HEK293T (cell line): ENCODE results near the gene TMEM131L.

Experiments used
- ARNT ChIP-seq: fragments of 450-650 bp; IDR thresholded peaks from 2 replicates; pipeline ENCODE4 v1.6.1; 2017; ENCODE audit warnings: mild to moderate bottlenecking
- BHLHE40 ChIP-seq: fragments of 450-650 bp; IDR thresholded peaks from 2 replicates; pipeline ENCODE4 v1.6.1; 2016; ENCODE audit warnings: mild to moderate bottlenecking, moderate library complexity, borderline replicate concordance
- CTBP1 ChIP-seq: fragments of 450-650 bp; IDR thresholded peaks from 2 replicates; pipeline ENCODE4 v1.6.1; 2016; ENCODE audit warnings: borderline replicate concordance
- FOXA1 ChIP-seq: fragments of 450-650 bp; IDR thresholded peaks from 2 replicates; pipeline ENCODE4 v1.6.1; 2016; ENCODE audit warnings: mild to moderate bottlenecking
- FOXK2 ChIP-seq: fragments of 450-650 bp; IDR thresholded peaks from 2 replicates; pipeline ENCODE4 v1.6.1; 2016; ENCODE audit warnings: mild to moderate bottlenecking
- FOXM1 ChIP-seq: fragments of 450-650 bp; IDR thresholded peaks from 2 replicates; pipeline ENCODE4 v1.6.1; 2017; ENCODE audit warnings: mild to moderate bottlenecking, borderline replicate concordance
- HDGF ChIP-seq: fragments of 450-650 bp; IDR thresholded peaks from 2 replicates; pipeline ENCODE4 v1.6.1; 2017; ENCODE audit warnings: antibody characterized with exemption, borderline replicate concordance
- LEF1 ChIP-seq: fragments of 450-650 bp; IDR thresholded peaks from 2 replicates; pipeline ENCODE4 v1.6.1; 2017; ENCODE audit warnings: mild to moderate bottlenecking, borderline replicate concordance
- SP1 ChIP-seq: fragments of 450-650 bp; IDR thresholded peaks from 2 replicates; pipeline ENCODE4 v1.6.1; 2017
- SUZ12 ChIP-seq: fragments of 450-650 bp; IDR thresholded peaks from 2 replicates; pipeline ENCODE4 v1.6.1; 2016; ENCODE audit warnings: mild to moderate bottlenecking
- TARDBP ChIP-seq: fragments of 450-650 bp; IDR thresholded peaks from 2 replicates; pipeline ENCODE4 v1.6.1; 2016

DNA sequence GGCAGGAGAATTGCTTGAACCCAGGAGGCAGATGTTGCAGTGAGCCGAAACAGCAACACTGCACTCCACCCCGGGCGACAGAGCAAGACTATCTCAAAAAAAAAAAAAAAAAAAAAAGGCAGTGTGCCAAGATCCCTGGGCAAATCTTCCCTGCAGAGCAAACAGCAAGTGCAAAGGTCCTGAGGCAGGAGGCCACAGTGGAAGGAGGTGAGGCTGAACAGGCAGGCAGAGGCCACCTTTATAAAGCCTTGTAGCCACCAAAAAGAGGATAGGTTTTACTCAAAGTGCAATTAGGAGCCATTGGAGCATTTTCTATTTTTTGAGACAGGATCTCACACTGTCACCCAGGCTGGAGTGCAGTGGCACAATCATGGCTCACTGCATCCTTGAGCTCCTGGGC, 172.8 kb downstream of the TMEM131L start:
- TF ChIP-seq CTBP1 (no peak), BHLHE40 (no peak), TARDBP (no peak), FOXK2 (no peak), HDGF (no peak), SUZ12 (no peak), ARNT (no peak), LEF1 (no peak), FOXA1 (no peak), SP1 (no peak), FOXM1 (no peak)
